H9 (cell line): ENCODE measurements around the gene SYNE2. TPM values are rescaled to one million over a fixed set of nuclear protein-coding genes. Genes with fewer than 3 reads are reported as not detected.

Experiments
- DNase-seq: peaks from one replicate; pipeline ENCODE4 v3.0.0-alpha.2; 2017
- H2AFZ ChIP-seq: one replicate; pipeline ENCODE4 v1.6.1; 2013; ENCODE audit warnings: mild to moderate bottlenecking, low read length, control low read depth, moderate library complexity
- H2AK5ac ChIP-seq: 2 replicates; pipeline ENCODE4 v1.6.1; 2013; ENCODE audit warnings: low read length, control low read depth, mixed read lengths; ENCODE audit not compliant: insufficient read length
- H2BK120ac ChIP-seq: one replicate; pipeline ENCODE4 v1.6.1; 2013; ENCODE audit warnings: low read depth, mild to moderate bottlenecking, low read length, control low read depth, inconsistent platforms; ENCODE audit not compliant: poor library complexity, severe bottlenecking
- H2BK12ac ChIP-seq: 2 replicates; pipeline ENCODE4 v1.6.1; 2013; ENCODE audit warnings: low read length, control low read depth, mixed read lengths, low read depth; ENCODE audit not compliant: insufficient read length
- H2BK15ac ChIP-seq: 2 replicates; pipeline ENCODE4 v1.6.1; 2013; ENCODE audit warnings: low read depth, low read length, control low read depth
- H2BK20ac ChIP-seq: one replicate; pipeline ENCODE4 v1.6.1; 2013; ENCODE audit warnings: low read depth, mild to moderate bottlenecking, low read length, control low read depth, inconsistent platforms; ENCODE audit not compliant: poor library complexity, severe bottlenecking
- H2BK5ac ChIP-seq: 2 replicates; pipeline ENCODE4 v1.6.1; 2013; ENCODE audit warnings: low read length, control low read depth, mixed read lengths; ENCODE audit not compliant: insufficient read length
- H3K14ac ChIP-seq: 2 replicates; pipeline ENCODE4 v1.6.1; 2013; ENCODE audit warnings: low read length, control low read depth; ENCODE audit not compliant: insufficient read depth
- H3K18ac ChIP-seq: 2 replicates; pipeline ENCODE4 v1.6.1; 2013; ENCODE audit warnings: low read depth, mild to moderate bottlenecking, mixed read lengths, low read length, control low read depth; ENCODE audit not compliant: insufficient read length
- H3K23ac ChIP-seq: 2 replicates; pipeline ENCODE4 v1.6.1; 2013; ENCODE audit warnings: low read length, control low read depth, mixed read lengths, low read depth; ENCODE audit not compliant: insufficient read length
- H3K23me2 ChIP-seq: 2 replicates; pipeline ENCODE4 v1.6.1; 2013; ENCODE audit warnings: low read depth, mild to moderate bottlenecking, mixed read lengths, low read length, control low read depth; ENCODE audit not compliant: insufficient read length, poor library complexity, severe bottlenecking
- H3K27ac ChIP-seq: 2 replicates; pipeline ENCODE4 v1.5.1; 2013; ENCODE audit warnings: low read length, control low read depth, mixed read lengths, low read depth; ENCODE audit not compliant: insufficient read length
- H3K27me3 ChIP-seq: 2 replicates; pipeline ENCODE4 v1.6.1; 2013; ENCODE audit warnings: low read length, control low read depth, inconsistent platforms; ENCODE audit not compliant: insufficient read depth
- H3K4ac ChIP-seq: 2 replicates; pipeline ENCODE4 v1.6.1; 2013; ENCODE audit warnings: low read depth, mild to moderate bottlenecking, control low read depth, inconsistent platforms, low read length, moderate library complexity
- H3K4me1 ChIP-seq: 2 replicates; pipeline ENCODE4 v1.6.1; 2013; ENCODE audit warnings: low read length, control low read depth, inconsistent platforms; ENCODE audit not compliant: insufficient read depth
- H3K4me2 ChIP-seq: 2 replicates; pipeline ENCODE4 v1.6.1; 2013; ENCODE audit warnings: low read length, control low read depth, mixed read lengths; ENCODE audit not compliant: insufficient read length, insufficient read depth
- H3K56ac ChIP-seq: 2 replicates; pipeline ENCODE4 v1.6.1; 2013; ENCODE audit warnings: low read depth, mild to moderate bottlenecking, mixed read lengths, low read length, control low read depth; ENCODE audit not compliant: insufficient read length
- H3K79me1 ChIP-seq: 2 replicates; pipeline ENCODE4 v1.6.1; 2013; ENCODE audit warnings: low read depth, mild to moderate bottlenecking, moderate library complexity, low read length, control low read depth, inconsistent platforms; ENCODE audit not compliant: insufficient read depth, poor library complexity, severe bottlenecking
- H3K79me2 ChIP-seq: 2 replicates; pipeline ENCODE4 v1.6.1; 2013; ENCODE audit warnings: low read length, control low read depth, inconsistent platforms; ENCODE audit not compliant: insufficient read depth
- H3K9ac ChIP-seq: 2 replicates; pipeline ENCODE4 v1.6.1; 2013; ENCODE audit warnings: low read length, control low read depth, mixed read lengths; ENCODE audit not compliant: insufficient read length; ENCODE audit errors: extremely low read depth
- H3K9me3 ChIP-seq: one replicate; pipeline ENCODE4 v1.6.1; 2013; ENCODE audit warnings: low read depth, low read length, inconsistent platforms; ENCODE audit not compliant: control insufficient read depth
- H3T11ph ChIP-seq: one replicate; pipeline ENCODE4 v1.6.1; 2013; ENCODE audit warnings: mild to moderate bottlenecking, low read length, control low read depth, inconsistent platforms
- H4K20me1 ChIP-seq: one replicate; pipeline ENCODE4 v1.6.1; 2013; ENCODE audit not compliant: control insufficient read depth, insufficient read length, insufficient read depth
- H4K5ac ChIP-seq: 2 replicates; pipeline ENCODE4 v1.6.1; 2013; ENCODE audit warnings: low read depth, mild to moderate bottlenecking, mixed read lengths, low read length, control low read depth; ENCODE audit not compliant: insufficient read length
- H4K8ac ChIP-seq: replicated peaks from 2 replicates; pipeline ENCODE4 v1.6.1; 2013; ENCODE audit warnings: low read length, control low read depth, mixed read lengths, low read depth; ENCODE audit not compliant: insufficient read length
- H4K91ac ChIP-seq: 2 replicates; pipeline ENCODE4 v1.6.1; 2013; ENCODE audit warnings: low read depth, mild to moderate bottlenecking, moderate library complexity, mixed read lengths, low read length, control low read depth; ENCODE audit not compliant: insufficient read length
- H3K27ac Mint-ChIP-seq, 3 experiments: 2 replicates in 2 of 3; 3 replicates in 1 of 3; pipeline ENCODE4 v1.8.0; 2020 to 2021; ENCODE audit warnings: mixed read lengths in 3 of 3, mild to moderate bottlenecking in 1 of 3, moderate library complexity in 1 of 3
- H3K27me3 Mint-ChIP-seq: 2 replicates; pipeline ENCODE4 v1.8.0; 2021; ENCODE audit warnings: low read depth, mild to moderate bottlenecking, moderate library complexity, mixed read lengths
- H3K36me3 Mint-ChIP-seq, 3 experiments: 2 replicates in 2 of 3; 3 replicates in 1 of 3; pipeline ENCODE4 v1.8.0; 2020 to 2021; ENCODE audit warnings: low read depth in 3 of 3, mixed read lengths in 3 of 3; ENCODE audit not compliant: insufficient read depth in 1 of 3
- H3K4me1 Mint-ChIP-seq, 2 experiments: 2 replicates each; pipeline ENCODE4 v1.8.0; 2020; ENCODE audit warnings: mixed read lengths in 2 of 2
- H3K4me3 Mint-ChIP-seq, 2 experiments: 2 replicates in 1 of 2; 3 replicates in 1 of 2; pipeline ENCODE4 v1.8.0; 2020 to 2021; ENCODE audit warnings: mild to moderate bottlenecking in 2 of 2, mixed read lengths in 2 of 2, moderate library complexity in 1 of 2
- H3K9me3 Mint-ChIP-seq, 2 experiments: 2 replicates in 1 of 2; 3 replicates in 1 of 2; pipeline ENCODE4 v1.8.0; 2020; ENCODE audit warnings: mild to moderate bottlenecking in 2 of 2, mixed read lengths in 2 of 2, moderate library complexity in 1 of 2
- WGBS: extraction: QIAGEN DNeasy Blood & Tissue Kit; methylation state at CpG from one replicate; pipeline ENCODE4 v1.1.7; 2013; ENCODE audit warnings: missing lambda C conversion rate, low lambda C conversion rate, mixed read lengths; ENCODE audit not compliant: insufficient read length; ENCODE audit errors: extremely low coverage; 5-methylcytosine and 5-hydroxymethylcytosine counted together
- total RNA-seq: library from RNA; stranded (reverse); gene quantifications from 2 replicates; pipeline ENCODE4 v1.2.1, GENCODE V29; 2021
- TF ChIP-seq, protein P1 (sequence below): fragments of 200-600 bp; sonication (generic); conservative IDR thresholded peaks from 3 replicates; pipeline ENCODE4 v1.8.0; 2021; ENCODE audit warnings: antibody characterized with exemption, mild to moderate bottlenecking

SYNE2 gene
- total RNA-seq, 1 experiment from 2014 or later: 43.3 TPM

DNA sequence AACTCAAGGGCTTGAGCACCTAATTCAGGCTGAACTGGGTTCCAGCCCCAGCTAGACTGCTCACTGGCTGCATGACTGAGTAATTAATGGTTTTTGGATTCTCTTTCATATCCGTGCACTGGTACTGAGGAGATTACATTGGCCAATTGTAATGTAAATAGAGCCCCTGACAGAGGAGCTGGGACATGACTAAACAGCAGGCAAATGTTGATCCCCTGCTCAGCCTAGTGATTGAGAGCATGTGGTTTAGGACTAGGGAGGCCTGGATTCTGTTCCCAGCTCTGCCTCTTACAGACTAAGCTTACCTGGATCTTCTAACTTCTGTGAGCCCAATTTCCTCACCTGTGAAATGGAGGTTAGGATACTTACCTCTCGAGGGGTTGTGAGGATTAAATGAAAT is 237.1 kb downstream of the SYNE2 start:
- Histone ChIP-seq H2BK15ac (no peak overlapping the region), H3K23me2 (no peaks in the 10 kb centered on the region), H3K4ac (no peak overlapping the region), H3K9ac (no peak overlapping the region), H2BK12ac (no peak overlapping the region), H2AFZ (no peak overlapping the region), H3K56ac (no peak overlapping the region), H3K9me3 (no peaks in the 10 kb centered on the region), H3K79me2 (no peaks in the 10 kb centered on the region), H3K18ac (no peak overlapping the region), H4K5ac (no peak overlapping the region), H3K4me2 (no peak overlapping the region), H2BK120ac (no peak overlapping the region), H2AK5ac (no peak overlapping the region), H4K91ac (no peak overlapping the region), H3T11ph (no peak overlapping the region), H3K14ac (no peak overlapping the region), H3K4me1 (peaks cover 3% of the 10 kb centered on the region; the same call in 1 of the 2 replicates), H3K79me1 (no peaks in the 10 kb centered on the region), H3K23ac (no peak overlapping the region), H2BK5ac (no peak overlapping the region), H3K27me3 (no peaks in the 10 kb centered on the region), H2BK20ac (no peak overlapping the region), H4K8ac (no peak overlapping the region), H4K20me1 (no peaks in the 10 kb centered on the region), H3K27ac (no peak overlapping the region)
- H3K27me3 Mint-ChIP-seq: no peaks in the 10 kb centered on the region
- H3K9me3 Mint-ChIP-seq: no peaks in the 10 kb centered on the region
- DNase-seq: peak; percentile 56
- peak overlapping the region; percentile 35 to 91 (median 37); a peak in 5 of 7 replicates for H3K27ac Mint-ChIP-seq
- peaks cover 2 to 4% (median 4%) of the 10 kb centered on the region in 3 experiments; a peak in 3 of 7 replicates for H3K36me3 Mint-ChIP-seq
- no CpG with 5 or more reads among the region's 2 CpGs for WGBS
- TF ChIP-seq, protein P1, sequence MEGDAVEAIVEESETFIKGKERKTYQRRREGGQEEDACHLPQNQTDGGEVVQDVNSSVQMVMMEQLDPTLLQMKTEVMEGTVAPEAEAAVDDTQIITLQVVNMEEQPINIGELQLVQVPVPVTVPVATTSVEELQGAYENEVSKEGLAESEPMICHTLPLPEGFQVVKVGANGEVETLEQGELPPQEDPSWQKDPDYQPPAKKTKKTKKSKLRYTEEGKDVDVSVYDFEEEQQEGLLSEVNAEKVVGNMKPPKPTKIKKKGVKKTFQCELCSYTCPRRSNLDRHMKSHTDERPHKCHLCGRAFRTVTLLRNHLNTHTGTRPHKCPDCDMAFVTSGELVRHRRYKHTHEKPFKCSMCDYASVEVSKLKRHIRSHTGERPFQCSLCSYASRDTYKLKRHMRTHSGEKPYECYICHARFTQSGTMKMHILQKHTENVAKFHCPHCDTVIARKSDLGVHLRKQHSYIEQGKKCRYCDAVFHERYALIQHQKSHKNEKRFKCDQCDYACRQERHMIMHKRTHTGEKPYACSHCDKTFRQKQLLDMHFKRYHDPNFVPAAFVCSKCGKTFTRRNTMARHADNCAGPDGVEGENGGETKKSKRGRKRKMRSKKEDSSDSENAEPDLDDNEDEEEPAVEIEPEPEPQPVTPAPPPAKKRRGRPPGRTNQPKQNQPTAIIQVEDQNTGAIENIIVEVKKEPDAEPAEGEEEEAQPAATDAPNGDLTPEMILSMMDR: no peak
- no peak overlapping the region; a peak in 1 of 5 replicates for H3K4me3 Mint-ChIP-seq
- peaks cover 17 to 18% of the 10 kb centered on the region in 2 experiments for H3K4me1 Mint-ChIP-seq
